Glutamatergic neuron (in vitro differentiated cells): Measurements from ENCODE around the gene IPO9. TPM values are rescaled to one million over a fixed set of nuclear protein-coding genes. Genes with fewer than 3 reads are reported as not detected.

Experiments used
- DNase-seq: peaks from one replicate; pipeline ENCODE4 v3.0.0; 2022
- H3K27ac Mint-ChIP-seq: one replicate; pipeline ENCODE4 v1.8.0; 2020; ENCODE audit warnings: mild to moderate bottlenecking, mixed read lengths, inconsistent platforms; ENCODE audit not compliant: unreplicated experiment
- H3K27me3 Mint-ChIP-seq: one replicate; pipeline ENCODE4 v1.8.0; 2020; ENCODE audit warnings: mild to moderate bottlenecking, moderate library complexity, mixed read lengths, inconsistent platforms; ENCODE audit not compliant: unreplicated experiment
- H3K36me3 Mint-ChIP-seq: one replicate; pipeline ENCODE4 v1.8.0; 2020; ENCODE audit warnings: mild to moderate bottlenecking, mixed read lengths, inconsistent platforms; ENCODE audit not compliant: unreplicated experiment
- H3K4me1 Mint-ChIP-seq: one replicate; pipeline ENCODE4 v1.8.0; 2020; ENCODE audit warnings: mild to moderate bottlenecking, low read depth, mixed read lengths, inconsistent platforms; ENCODE audit not compliant: unreplicated experiment
- H3K4me3 Mint-ChIP-seq: one replicate; pipeline ENCODE4 v1.8.0; 2020; ENCODE audit warnings: mild to moderate bottlenecking, mixed read lengths, inconsistent platforms; ENCODE audit not compliant: unreplicated experiment
- H3K9me3 Mint-ChIP-seq: one replicate; pipeline ENCODE4 v1.8.0; 2020; ENCODE audit warnings: mild to moderate bottlenecking, moderate library complexity, mixed read lengths, inconsistent platforms; ENCODE audit not compliant: unreplicated experiment
- microRNA-seq: library from miRNA; unstranded; fragments of <30 nt; microRNA quantifications from one replicate; pipeline ENCODE4, GENCODE V29; 2020; ENCODE audit not compliant: unreplicated experiment
- total RNA-seq: library from RNA; stranded (reverse); fragmentation: NEBNext Ultra II Directional; extraction: Animal tissue kit (Norgen Biotek cat#: 25700); gene quantifications from one replicate; pipeline ENCODE4 v1.2.1, GENCODE V29; 2021; ENCODE audit not compliant: unreplicated experiment
- TF ChIP-seq, protein P1 (sequence below): fragments of 200-600 bp; sonication (generic); IDR thresholded peaks from one replicate; pipeline ENCODE4 v1.5.0; 2021; ENCODE audit not compliant: partially characterized antibody, unreplicated experiment

Gene IPO9
- total RNA-seq, 1 donor from 2014 or later, result 97.8 TPM

DNA sequence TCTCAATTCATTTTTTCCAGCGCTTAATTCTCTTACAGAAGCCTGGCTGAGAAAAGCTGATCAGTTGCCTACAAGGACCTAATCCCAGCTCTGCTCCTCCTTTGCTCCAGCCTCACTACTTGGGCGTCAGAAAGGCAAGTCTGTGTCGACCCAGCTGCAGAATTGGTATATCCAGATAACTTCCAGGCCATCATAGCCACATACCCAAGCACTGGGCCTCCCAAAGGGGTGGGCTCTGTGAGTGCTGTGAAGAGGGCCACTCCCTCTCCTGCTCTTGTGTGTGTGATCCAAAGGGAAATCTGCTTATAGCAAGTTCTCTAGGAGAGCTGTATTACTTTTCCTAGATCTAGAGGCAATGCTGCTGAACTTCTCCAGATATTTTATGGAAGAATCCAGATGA is 99.3 kb downstream of the IPO9 start:
- Mint-ChIP-seq H3K4me3 (no peak overlapping the region), H3K27me3 (peaks cover 8% of the 10 kb centered on the region), H3K27ac (no peak overlapping the region), H3K9me3 (peaks cover 13% of the 10 kb centered on the region), H3K4me1 (peaks cover 11% of the 10 kb centered on the region), H3K36me3 (no peaks in the 10 kb centered on the region)
- TF ChIP-seq, protein P1, sequence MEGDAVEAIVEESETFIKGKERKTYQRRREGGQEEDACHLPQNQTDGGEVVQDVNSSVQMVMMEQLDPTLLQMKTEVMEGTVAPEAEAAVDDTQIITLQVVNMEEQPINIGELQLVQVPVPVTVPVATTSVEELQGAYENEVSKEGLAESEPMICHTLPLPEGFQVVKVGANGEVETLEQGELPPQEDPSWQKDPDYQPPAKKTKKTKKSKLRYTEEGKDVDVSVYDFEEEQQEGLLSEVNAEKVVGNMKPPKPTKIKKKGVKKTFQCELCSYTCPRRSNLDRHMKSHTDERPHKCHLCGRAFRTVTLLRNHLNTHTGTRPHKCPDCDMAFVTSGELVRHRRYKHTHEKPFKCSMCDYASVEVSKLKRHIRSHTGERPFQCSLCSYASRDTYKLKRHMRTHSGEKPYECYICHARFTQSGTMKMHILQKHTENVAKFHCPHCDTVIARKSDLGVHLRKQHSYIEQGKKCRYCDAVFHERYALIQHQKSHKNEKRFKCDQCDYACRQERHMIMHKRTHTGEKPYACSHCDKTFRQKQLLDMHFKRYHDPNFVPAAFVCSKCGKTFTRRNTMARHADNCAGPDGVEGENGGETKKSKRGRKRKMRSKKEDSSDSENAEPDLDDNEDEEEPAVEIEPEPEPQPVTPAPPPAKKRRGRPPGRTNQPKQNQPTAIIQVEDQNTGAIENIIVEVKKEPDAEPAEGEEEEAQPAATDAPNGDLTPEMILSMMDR, result no peak
- DNase-seq, result no peak

GRCh38 chr1:201930137-201930536 is 101.2 kb downstream of the IPO9 start:
- Mint-ChIP-seq H3K4me1 (peaks cover 13% of the 10 kb centered on the region), H3K9me3 (peaks cover 9% of the 10 kb centered on the region), H3K27ac (no peak overlapping the region), H3K4me3 (no peak overlapping the region), H3K36me3 (no peaks in the 10 kb centered on the region), H3K27me3 (peaks cover 8% of the 10 kb centered on the region)
- no peak for DNase-seq
- TF ChIP-seq, protein P1, result no peak

DNA sequence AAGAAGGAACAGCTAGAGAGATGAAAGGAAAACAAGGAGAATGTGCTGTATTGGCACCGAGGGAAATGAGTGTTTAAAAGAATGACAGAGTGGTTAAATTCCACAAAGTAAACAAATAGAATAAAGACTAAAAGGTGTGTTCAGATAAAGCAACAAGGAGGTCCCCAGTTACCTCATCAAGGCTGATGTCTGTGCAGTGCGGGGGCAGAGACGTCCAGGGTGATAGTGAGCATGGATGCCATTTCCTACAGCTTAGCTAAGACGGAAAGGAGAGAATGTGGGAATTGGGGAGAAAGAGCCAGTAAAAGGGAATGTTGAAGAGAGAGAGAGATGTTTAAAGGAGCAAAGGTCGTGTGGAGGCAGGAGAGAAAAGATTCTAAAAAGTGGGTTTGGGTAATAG is 101.8 kb downstream of the IPO9 start:
- Mint-ChIP-seq H3K4me3 (no peak overlapping the region), H3K9me3 (peaks cover 8% of the 10 kb centered on the region), H3K4me1 (peaks cover 12% of the 10 kb centered on the region), H3K27ac (no peak overlapping the region), H3K36me3 (no peaks in the 10 kb centered on the region), H3K27me3 (peaks cover 6% of the 10 kb centered on the region)
- TF ChIP-seq, protein P1, result no peak
- no peak for DNase-seq

Small RNAs within 50 kb of the gene (microRNA-seq; reads per million reads assigned to microRNA genes)
- gene MIR1231 (1.9 reads per million, percentile 11 among the genes with 10 or more reads in this experiment), gene MIR6739 (0.41 reads per million)

Other genes starting within 250 kb of the IPO9 start
- gene SHISA4, start 59.7 kb downstream of the IPO9 start, total RNA-seq, result 2.9 TPM
- 0.20 TPM for gene LMOD1, start 117.4 kb downstream of the IPO9 start, total RNA-seq
- gene TIMM17A, start 126.3 kb downstream of the IPO9 start, total RNA-seq, result 69.8 TPM
- gene RNPEP, start 153.5 kb downstream of the IPO9 start, total RNA-seq, result 42.4 TPM
- gene ELF3, start 181.4 kb downstream of the IPO9 start, total RNA-seq, result 0.96 TPM